Activated CD4-positive, alpha-beta T cell treated with anti-CD3 and anti-CD28 coated beads for 36 hours (primary cell): Measurements from ENCODE around the gene ZNF789. TPM values are rescaled to one million over a fixed set of nuclear protein-coding genes. Genes with fewer than 3 reads are reported as not detected.
"Not testable (repeated sequence)": the region's sequence is repeated elsewhere in the genome, so short reads cannot be mapped to it uniquely, and the experiment has no call there.

ENCODE experiments used
- ATAC-seq: fragments of 200-7000 bp; cut with Tn5 transposase; one replicate; pipeline ENCODE4 v1.10.0; 2021; ENCODE audit warnings: mild to moderate bottlenecking, moderate library complexity
- CTCF ChIA-PET: fragments of 350-600 bp; sonication (Branson Sonifier 250); formaldehyde crosslinking; loops from one replicate; lab custom pipeline; 2021; ENCODE audit warnings: antibody characterized with exemption; lab: Charles Lee
- POLR2A ChIA-PET: fragments of 350-600 bp; sonication (Branson Sonifier 250); formaldehyde crosslinking; loops from one replicate; lab custom pipeline; 2021; ENCODE audit warnings: antibody characterized with exemption, inconsistent platforms; lab: Charles Lee
- DNase-seq: peaks from one replicate; pipeline ENCODE4 v3.0.0-alpha.2; 2020
- H3K27ac Mint-ChIP-seq: one replicate; pipeline ENCODE4 v1.8.0; 2021; ENCODE audit warnings: mixed read lengths
- H3K27me3 Mint-ChIP-seq: one replicate; pipeline ENCODE4 v1.8.0; 2021; ENCODE audit warnings: mixed read lengths
- H3K36me3 Mint-ChIP-seq: one replicate; pipeline ENCODE4 v1.8.0; 2021; ENCODE audit warnings: low read depth, mixed read lengths
- H3K4me1 Mint-ChIP-seq: one replicate; pipeline ENCODE4 v1.8.0; 2021; ENCODE audit warnings: mixed read lengths
- H3K4me3 Mint-ChIP-seq: one replicate; pipeline ENCODE4 v1.8.0; 2021; ENCODE audit warnings: mild to moderate bottlenecking, moderate library complexity, mixed read lengths
- H3K9me3 Mint-ChIP-seq: one replicate; pipeline ENCODE4 v1.8.0; 2021; ENCODE audit warnings: low read depth, mixed read lengths
- intact Hi-C, 2 experiments: fragments of 100-400 bp; cut with DNase I in 1 of 2; cut with micrococcal nuclease in 1 of 2; formaldehyde crosslinking; loops; one replicate each; pipeline versions ENCODE4 v1.14.2 to v1.15.1; 2022 to 2024; cut with DNase I, micrococcal nuclease
- total RNA-seq, 2 experiments: library from RNA; stranded (reverse); gene quantifications; one replicate each; pipeline ENCODE4 v1.2.3, GENCODE V29; 2021

ZNF789 gene
- total RNA-seq, 2 experiments from 2014 or later, result 18.2 to 18.9 TPM

GRCh38 chr7:99489235-99489634 lies 16.5 kb downstream of the ZNF789 start:
- intact Hi-C loops, result no loop called here

GRCh38 chr7:99490878-99491277 lies 18.2 kb downstream of the ZNF789 start:
- no peak for DNase-seq
- Mint-ChIP-seq H3K4me1 (no peaks in the 10 kb centered on the region), H3K27me3 (no peaks in the 10 kb centered on the region), H3K27ac (no peak overlapping the region), H3K4me3 (no peak overlapping the region), H3K9me3 (peaks cover 15% of the 10 kb centered on the region), H3K36me3 (peaks cover 60% of the 10 kb centered on the region)
- ChIA-PET POLR2A (no interaction called here), CTCF (no interaction called here)
- intact Hi-C loops, result no loop called here
- no peak for ATAC-seq

More at GRCh38 chr7:99489235-99489634, 16.5 kb downstream of the ZNF789 start:
- H3K4me1 Mint-ChIP-seq, result no peaks in the 10 kb centered on the region
- H3K4me3 Mint-ChIP-seq, result no peak overlapping the region
- ChIA-PET CTCF (interaction anchor here (0.7 kb wide), 1 partner anchor 11 kb away, joined by 3 read pairs; no protein-coding TSS in a partner anchor), POLR2A (no interaction called here)
- no peak overlapping the region for H3K27ac Mint-ChIP-seq
- ATAC-seq (no peak), DNase-seq (no peak)
- peaks cover 52% of the 10 kb centered on the region for H3K36me3 Mint-ChIP-seq
- no peaks in the 10 kb centered on the region for H3K27me3 Mint-ChIP-seq
- peaks cover 13% of the 10 kb centered on the region for H3K9me3 Mint-ChIP-seq

- H3K27ac Mint-ChIP-seq, result no peak overlapping the region
- ATAC-seq (no peak), DNase-seq (no peak)
- H3K4me1 Mint-ChIP-seq, result peaks cover 12% of the 10 kb centered on the region
- H3K27me3 Mint-ChIP-seq, result no peaks in the 10 kb centered on the region
- H3K36me3 Mint-ChIP-seq, result peaks cover 68% of the 10 kb centered on the region
- intact Hi-C loops, result no loop called here
- CTCF ChIA-PET, result no interaction called here
- peaks cover 17% of the 10 kb centered on the region for H3K9me3 Mint-ChIP-seq
- no peak overlapping the region for H3K4me3 Mint-ChIP-seq
- POLR2A ChIA-PET, result no interaction called here
Observed at GRCh38 chr7:99493823-99494222, 21.1 kb downstream of the ZNF789 start.

- CTCF ChIA-PET, result interaction anchor here (0.6 to 0.9 kb wide), 4 partner anchors 21 to 91 kb away, joined by 3 read pairs; no protein-coding TSS in a partner anchor
Observed at GRCh38 chr7:99497766-99498545, 25.3 kb downstream of the ZNF789 start.

GRCh38 chr7:99498546-99498944 lies 25.9 kb downstream of the ZNF789 start:
- Mint-ChIP-seq H3K4me1 (peaks cover 23% of the 10 kb centered on the region), H3K27ac (peak overlapping the region; percentile 100), H3K36me3 (peaks cover 54% of the 10 kb centered on the region), H3K9me3 (peaks cover 15% of the 10 kb centered on the region), H3K27me3 (no peaks in the 10 kb centered on the region), H3K4me3 (peak overlapping the region; percentile 97)
- intact Hi-C loops, result no loop called here
- DNase-seq (no peak), ATAC-seq (no peak)
- ChIA-PET POLR2A (interaction anchor here (1.0 to 1.1 kb wide), 2 partner anchors 25 to 60 kb away, joined by 4 to 5 read pairs; no protein-coding TSS in a partner anchor), CTCF (interaction anchor here (0.9 kb wide), 1 partner anchor 27 kb away, joined by 3 read pairs; no protein-coding TSS in a partner anchor)

More at GRCh38 chr7:99497766-99498545, 25.3 kb downstream of the ZNF789 start:
- intact Hi-C loops, result no loop called here
- DNase-seq (no peak), ATAC-seq (no peak)
- POLR2A ChIA-PET, result interaction anchor here (0.5 to 1.1 kb wide), 5 partner anchors 24 to 1191 kb away, joined by 3 to 5 read pairs (median 3); partner anchors contain the start of gene LAMTOR4
- Mint-ChIP-seq H3K36me3 (peaks cover 60% of the 10 kb centered on the region), H3K9me3 (peaks cover 18% of the 10 kb centered on the region), H3K27ac (peak overlapping the region; percentile 77), H3K4me3 (peak overlapping the region; percentile 97), H3K27me3 (no peaks in the 10 kb centered on the region), H3K4me1 (peaks cover 23% of the 10 kb centered on the region)

- DNase-seq (no peak), ATAC-seq (peak; percentile 42)
- Mint-ChIP-seq H3K4me1 (peaks cover 23% of the 10 kb centered on the region), H3K4me3 (peak overlapping the region; percentile 97), H3K36me3 (peaks cover 46% of the 10 kb centered on the region), H3K27ac (peak overlapping the region; percentile 100), H3K27me3 (no peaks in the 10 kb centered on the region), H3K9me3 (peaks cover 7% of the 10 kb centered on the region)
- CTCF ChIA-PET, result interaction anchor here (0.5 to 0.6 kb wide), 2 partner anchors 10 to 90 kb away, joined by 3 read pairs; no protein-coding TSS in a partner anchor
- POLR2A ChIA-PET, result interaction anchor here (0.6 to 1.7 kb wide), 4 partner anchors 53 to 90 kb away, joined by 3 to 9 read pairs (median 4); partner anchors contain the start of genes BUD31, FAM200A and ZNF655
- intact Hi-C loops, result no loop called here
Observed at GRCh38 chr7:99499371-99499720, 26.7 kb downstream of the ZNF789 start.

GRCh38 chr7:99499721-99500636 lies 27.3 kb downstream of the ZNF789 start, which contains the start of gene ZNF394:
Gene ZNF394 (minus strand): TSS chr7:99500281. CDS start chr7:99500093, 188 bp downstream.
- ChIA-PET POLR2A (interaction anchor here (0.6 to 1.7 kb wide), 5 partner anchors 52 to 702 kb away, joined by 3 to 9 read pairs (median 5); partner anchors contain the start of genes BUD31, FAM200A and ZNF655), CTCF (interaction anchor here (0.5 to 1.2 kb wide), 4 partner anchors 11 to 91 kb away, joined by 3 read pairs; no protein-coding TSS in a partner anchor)
- Mint-ChIP-seq H3K27ac (peak within 1 kb of the TSS; percentile 100), H3K4me1 (peaks cover 23% of the 10 kb centered on the region), H3K9me3 (peaks cover 6% of the 10 kb centered on the region), H3K4me3 (peak within 1 kb of the TSS; percentile 97), H3K27me3 (no peaks in the 10 kb centered on the region), H3K36me3 (peaks cover 41% of the 10 kb centered on the region)
- peak; percentile 35 for ATAC-seq
- intact Hi-C loops, result loop anchor here (1.0 to 10.0 kb wide), 8 partner anchors 28 to 515 kb away; partner anchors contain the start of genes BUD31 (in 2 of the 2), PDAP1 (in 2 of the 2), ZNF789 (in 2 of the 2) and ZSCAN25 (in 2 of the 2)
- DNase-seq, result peak; percentile 94

GRCh38 chr7:99500637-99501009 lies 27.9 kb downstream of the ZNF789 start:
- intact Hi-C loops, result loop anchor here (1.0 to 10.0 kb wide), 8 partner anchors 28 to 515 kb away; partner anchors contain the start of genes BUD31 (in 2 of the 2), PDAP1 (in 2 of the 2), ZNF789 (in 2 of the 2) and ZSCAN25 (in 2 of the 2)
- Mint-ChIP-seq H3K27me3 (no peaks in the 10 kb centered on the region), H3K36me3 (peaks cover 34% of the 10 kb centered on the region), H3K9me3 (peaks cover 6% of the 10 kb centered on the region), H3K4me1 (peaks cover 25% of the 10 kb centered on the region), H3K4me3 (peak overlapping the region; percentile 97), H3K27ac (peak overlapping the region; percentile 100)
- POLR2A ChIA-PET, result interaction anchor here (0.6 to 1.7 kb wide), 5 partner anchors 52 to 1574 kb away, joined by 3 to 9 read pairs (median 5); partner anchors contain the start of genes BUD31, FAM200A and ZNF655
- ATAC-seq (no peak), DNase-seq (no peak)
- CTCF ChIA-PET, result interaction anchor here (0.7 to 1.2 kb wide), 3 partner anchors 35 to 415 kb away, joined by 3 to 5 read pairs (median 3); no protein-coding TSS in a partner anchor

GRCh38 chr7:99501236-99501635 lies 28.5 kb downstream of the ZNF789 start:
- peak; percentile 30 for DNase-seq
- H3K4me3 Mint-ChIP-seq, result peak overlapping the region; percentile 97
- peaks cover 29% of the 10 kb centered on the region for H3K4me1 Mint-ChIP-seq
- not testable (repeated sequence) for H3K9me3 Mint-ChIP-seq, ATAC-seq, H3K27me3 Mint-ChIP-seq
- intact Hi-C loops, result loop anchor here (5.0 to 10.0 kb wide), 3 partner anchors 94 to 359 kb away; partner anchors contain the start of genes BUD31 (in 1 of the 2), PDAP1 (in 1 of the 2), SMURF1 (in 1 of the 2) and ZSCAN25 (in 1 of the 2)
- ChIA-PET POLR2A (interaction anchor here (0.7 to 0.8 kb wide), 2 partner anchors 28 to 1573 kb away, joined by 3 read pairs; no protein-coding TSS in a partner anchor), CTCF (interaction anchor here (0.7 to 1.2 kb wide), 3 partner anchors 36 to 414 kb away, joined by 3 to 5 read pairs (median 3); no protein-coding TSS in a partner anchor)
- H3K36me3 Mint-ChIP-seq, result peaks cover 30% of the 10 kb centered on the region
- H3K27ac Mint-ChIP-seq, result peak overlapping the region; percentile 100

- H3K27me3 Mint-ChIP-seq, result no peaks in the 10 kb centered on the region
Observed at GRCh38 chr7:99504281-99504602, 31.6 kb downstream of the ZNF789 start.

More at GRCh38 chr7:99504281-99504602, 31.6 kb downstream of the ZNF789 start:
- DNase-seq (no peak), ATAC-seq (no peak)
- Mint-ChIP-seq H3K36me3 (peaks cover 16% of the 10 kb centered on the region), H3K9me3 (peaks cover 4% of the 10 kb centered on the region), H3K4me3 (peak overlapping the region; percentile 87), H3K4me1 (peaks cover 25% of the 10 kb centered on the region), H3K27ac (peak overlapping the region; percentile 97)
- POLR2A ChIA-PET, result interaction anchor here (0.7 to 1.4 kb wide), 6 partner anchors 31 to 924 kb away, joined by 3 to 10 read pairs (median 6); partner anchors contain the start of genes BUD31, PDAP1, ZCWPW1 and ZNF655
- intact Hi-C loops, result loop anchor here (1.0 to 10.0 kb wide), 15 partner anchors 32 to 924 kb away; partner anchors contain the start of genes BUD31 (in 2 of the 2), CPSF4 (in 2 of the 2), FAM200A (in 2 of the 2) and PDAP1 (in 2 of the 2)
- CTCF ChIA-PET, result interaction anchor here (0.8 to 2.1 kb wide), 5 partner anchors 17 to 117 kb away, joined by 3 to 6 read pairs (median 3); partner anchors contain the start of gene ZNF655
